ENCODE results near the gene TIMMDC1. TPM values are rescaled to one million over a fixed set of nuclear protein-coding genes. Genes with fewer than 3 reads are reported as not detected.

TIMMDC1 gene
- total RNA-seq (2014; rRNA removed; shearing (Covaris generic)) = 62.5 and 80.1 TPM in 2 replicates

- DNase-seq (ENCODE audit: low read depth) = peak; percentile 98
Observed at GRCh38 chr3:119498186-119499011, at the start of gene TIMMDC1. TSS of gene TIMMDC1 (plus strand) at chr3:119498547. CDS start at chr3:119498734, 187 bp downstream.

DNA sequence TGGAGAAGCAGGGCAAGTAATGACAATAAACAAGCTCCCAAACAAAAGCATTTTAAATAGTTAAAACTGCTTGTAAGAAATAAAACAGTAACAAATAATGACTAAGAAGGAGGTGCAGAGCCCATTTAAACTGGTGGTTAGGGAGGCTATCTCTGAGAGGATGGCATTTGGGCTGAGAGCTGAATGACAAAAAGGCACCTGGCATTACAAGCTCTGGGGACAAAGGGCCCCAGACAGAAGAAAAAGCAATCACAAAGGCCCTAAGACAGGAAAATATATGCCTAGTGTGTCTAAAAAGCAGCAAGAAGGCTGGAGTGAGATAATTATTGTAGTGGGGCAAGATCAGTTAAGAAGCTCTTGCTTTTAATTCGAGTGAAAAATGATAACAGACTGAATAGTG, 44.5 kb upstream of the TIMMDC1 start:
- no peak for DNase-seq (ENCODE audit: low read depth)

DNA sequence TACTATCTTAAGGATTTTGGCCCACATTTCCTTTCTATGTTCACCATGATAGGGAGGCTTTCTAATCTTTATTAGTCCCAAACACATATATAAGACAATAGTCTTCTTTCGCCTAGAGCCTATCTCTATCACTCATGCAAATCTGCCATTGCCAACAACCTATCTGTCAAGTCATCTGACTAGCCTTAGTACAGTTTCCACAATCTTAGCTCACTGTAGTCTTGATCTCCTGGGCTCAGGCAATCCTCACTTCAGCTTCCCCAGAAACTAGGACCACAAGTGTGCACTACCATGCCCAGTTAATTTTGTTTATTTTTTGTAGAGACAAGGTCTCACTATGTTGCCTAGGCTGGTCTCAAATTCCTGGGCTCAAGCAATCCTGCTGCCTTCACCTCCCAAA, 41.9 kb upstream of the TIMMDC1 start:
- no peak for DNase-seq (ENCODE audit: low read depth)

DNA sequence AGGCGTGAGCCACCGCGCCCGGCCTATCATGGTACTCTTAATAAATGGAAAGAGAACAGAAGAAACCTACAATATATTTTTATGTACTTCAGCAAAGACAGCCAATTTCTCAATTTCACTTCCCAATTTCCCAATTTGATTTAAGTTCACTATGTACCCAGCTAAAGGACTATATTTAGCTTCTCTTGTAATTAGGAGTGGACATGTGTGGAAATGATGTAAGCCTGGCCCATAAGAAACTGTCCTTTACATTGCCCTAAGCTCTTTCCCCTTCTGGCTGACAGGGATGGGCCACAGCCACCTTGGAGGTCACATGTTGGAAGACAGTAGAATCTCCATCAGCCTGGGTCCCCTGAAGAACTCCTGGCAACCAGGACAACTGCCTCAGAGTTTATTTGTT, 41.1 kb upstream of the TIMMDC1 start:
- no peak for DNase-seq (ENCODE audit: low read depth)

DNA sequence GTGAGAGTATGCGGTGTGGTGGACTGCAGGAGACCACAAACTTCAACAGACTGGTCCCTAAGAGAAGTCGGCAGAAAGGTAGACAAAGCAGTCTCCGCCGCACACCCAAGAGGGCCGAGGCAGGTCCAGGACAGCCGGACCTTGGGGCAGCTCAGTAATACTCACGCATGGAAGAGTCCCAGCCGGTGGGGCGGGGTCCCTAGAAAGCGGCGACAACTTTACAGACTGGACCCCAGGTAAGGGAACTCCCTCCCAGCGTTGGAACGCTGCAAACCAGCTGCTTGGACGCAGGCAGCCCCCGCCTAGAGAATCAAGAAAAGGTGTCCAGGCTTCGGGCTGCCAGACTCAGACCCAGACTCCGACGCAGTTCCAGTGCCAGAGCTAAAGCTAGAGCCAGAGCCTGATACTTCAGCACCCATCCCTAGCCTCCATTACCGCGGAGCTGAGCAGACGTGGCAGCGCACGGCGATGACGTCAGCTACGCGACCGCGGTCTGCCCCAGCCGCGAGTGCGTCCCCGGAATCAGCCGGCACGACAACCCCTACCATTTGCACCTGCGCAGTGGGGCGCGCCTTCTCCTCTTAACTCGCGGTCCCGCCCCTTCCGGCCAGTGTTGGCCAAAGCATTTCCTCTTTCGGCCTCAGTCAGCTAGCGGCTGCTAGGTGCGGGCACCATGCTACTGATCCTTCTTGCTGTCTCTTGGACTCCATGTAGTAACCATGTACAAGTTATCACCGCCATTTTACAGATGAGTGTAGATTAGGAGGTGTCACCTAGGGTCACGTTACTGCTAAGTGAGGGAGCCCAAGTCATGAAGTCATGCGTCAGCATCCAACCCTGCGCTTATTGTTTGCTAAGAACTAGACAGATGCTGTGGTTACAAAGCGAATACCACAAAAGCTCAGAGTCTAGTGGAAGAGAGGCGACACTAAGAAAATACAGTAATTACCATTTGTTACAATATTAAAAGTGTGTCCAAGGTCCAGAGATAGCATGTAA, 34.9 kb upstream of the TIMMDC1 start, which contains the start of gene TMEM39A:
Gene TMEM39A (minus strand): TSS at position 445 of the 999 bp plus-strand sequence. CDS start 1,541 bp downstream, outside the sequence.
- peak; percentile 100 for DNase-seq (ENCODE audit: low read depth)

DNA sequence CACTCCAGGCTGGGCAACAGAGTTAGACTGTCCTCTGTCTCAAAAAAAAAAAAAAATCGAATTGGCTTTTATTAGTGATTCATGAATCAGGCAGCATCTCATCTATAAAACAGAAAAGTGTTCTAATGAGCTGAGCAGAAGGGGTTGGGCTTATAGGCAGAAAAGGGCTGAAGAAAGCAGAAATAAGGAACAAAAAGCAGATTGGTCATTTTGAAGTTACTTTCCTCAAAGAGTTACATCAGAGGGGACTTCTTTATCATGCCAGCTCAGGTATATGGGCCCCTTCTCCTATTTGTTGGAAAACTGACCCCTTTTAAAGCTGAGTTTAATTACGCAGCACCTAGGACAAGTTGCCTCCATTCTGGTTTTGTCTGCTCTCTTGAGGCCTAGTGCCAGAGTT, 30.3 kb upstream of the TIMMDC1 start:
- no peak for DNase-seq (ENCODE audit: low read depth)

DNA sequence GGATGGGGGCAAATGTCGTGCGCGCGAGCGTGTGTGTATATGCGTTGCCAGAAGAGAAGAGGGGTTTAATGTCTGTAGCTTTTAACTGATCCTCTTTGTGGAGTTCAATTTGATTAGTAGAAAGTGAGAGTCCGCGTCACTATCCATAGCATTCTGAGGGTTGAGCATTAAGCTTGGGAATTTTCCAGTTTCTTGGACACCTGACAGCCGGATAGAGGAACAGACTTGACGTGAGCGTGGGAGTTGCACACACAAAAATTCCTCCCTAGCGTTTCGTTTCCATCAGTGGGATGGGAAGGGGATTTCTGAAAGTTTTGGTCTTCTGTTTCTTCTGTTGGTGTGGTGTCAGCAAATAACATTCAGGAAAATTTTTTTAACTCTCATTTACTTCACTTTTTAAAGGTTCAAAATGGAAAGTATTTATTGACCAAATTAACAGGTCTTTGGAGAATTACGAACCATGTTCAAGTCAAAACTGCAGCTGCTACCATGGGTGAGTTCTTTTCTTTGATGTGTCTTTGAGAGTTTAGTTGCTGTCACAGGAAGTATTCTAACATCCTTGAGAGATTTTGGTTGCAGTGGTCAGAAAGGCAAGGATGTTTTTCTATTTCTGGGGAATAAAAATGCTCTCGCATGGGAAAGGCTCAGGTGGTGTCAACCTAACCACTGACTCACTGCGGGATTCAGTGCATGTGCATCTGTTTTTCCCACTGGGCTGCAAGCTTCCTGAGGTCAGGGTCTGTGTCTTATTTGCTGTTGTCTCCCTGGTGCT, 28.7 kb upstream of the TIMMDC1 start:
- DNase-seq (ENCODE audit: low read depth) = peak; percentile 4

DNA sequence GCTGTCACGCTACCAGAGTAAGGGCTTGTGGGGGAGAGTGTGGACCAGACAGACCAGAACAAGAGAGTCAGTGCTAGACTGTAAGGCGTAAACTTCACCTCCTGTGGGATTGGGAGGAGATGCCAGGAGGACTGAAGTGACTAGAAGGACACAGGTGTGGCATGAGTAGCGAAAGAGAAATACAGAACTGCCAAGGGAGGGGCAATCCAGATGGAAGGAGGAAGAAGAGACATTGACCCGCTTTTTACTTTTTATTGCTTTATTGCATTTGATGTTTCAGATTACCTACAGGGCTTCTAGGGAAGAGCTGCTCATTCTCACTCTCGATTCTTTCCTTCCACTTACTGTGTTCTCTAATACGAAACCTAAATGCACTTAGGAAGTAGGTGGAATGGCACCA, 27.5 kb upstream of the TIMMDC1 start:
- no peak for DNase-seq (ENCODE audit: low read depth)

- no peak for DNase-seq (ENCODE audit: low read depth)
Observed at GRCh38 chr3:119481079-119481478, 17.3 kb upstream of the TIMMDC1 start.

GRCh38 chr3:119483101-119483500, 15.2 kb upstream of the TIMMDC1 start:
- no peak for DNase-seq (ENCODE audit: low read depth)

DNA sequence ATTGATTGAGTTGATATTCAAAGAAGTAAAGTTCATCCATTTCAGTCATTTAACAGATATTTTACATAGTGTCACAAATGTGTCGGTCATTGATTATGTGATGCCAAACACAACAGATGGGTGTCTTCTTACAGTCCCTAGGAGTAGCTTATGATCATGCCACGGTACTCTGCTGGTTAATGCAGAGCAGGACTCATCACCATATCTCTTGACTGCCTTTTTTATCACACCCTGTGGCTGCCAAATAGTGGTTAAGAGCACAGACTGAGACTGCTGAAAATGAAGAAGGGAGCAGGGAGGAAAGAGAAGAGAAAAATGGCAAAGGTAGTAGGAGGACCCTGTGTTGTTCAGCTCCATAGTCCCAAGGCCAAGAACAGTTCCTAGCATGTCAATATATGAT, 12.8 kb upstream of the TIMMDC1 start:
- no peak for DNase-seq (ENCODE audit: low read depth)

DNA sequence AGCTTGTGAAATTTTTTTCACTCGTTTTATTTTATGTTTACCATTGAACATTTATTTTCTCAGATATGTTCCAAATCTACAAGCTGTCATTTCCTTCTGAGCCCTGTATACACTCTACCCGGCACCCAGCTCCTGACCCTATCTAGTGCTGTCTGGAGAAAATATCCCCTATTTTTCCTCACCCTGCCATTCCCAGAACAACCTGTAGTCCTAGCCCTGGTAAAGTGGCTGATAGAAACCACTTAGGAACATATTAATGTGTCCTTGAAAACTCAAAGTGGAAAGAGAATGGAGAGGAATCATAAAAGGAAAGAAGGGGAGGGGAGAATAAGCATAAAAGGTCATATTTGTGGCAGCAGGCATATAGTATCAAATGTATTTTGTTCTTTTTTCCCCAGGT, 8.2 kb upstream of the TIMMDC1 start:
- no peak for DNase-seq (ENCODE audit: low read depth)

DNA sequence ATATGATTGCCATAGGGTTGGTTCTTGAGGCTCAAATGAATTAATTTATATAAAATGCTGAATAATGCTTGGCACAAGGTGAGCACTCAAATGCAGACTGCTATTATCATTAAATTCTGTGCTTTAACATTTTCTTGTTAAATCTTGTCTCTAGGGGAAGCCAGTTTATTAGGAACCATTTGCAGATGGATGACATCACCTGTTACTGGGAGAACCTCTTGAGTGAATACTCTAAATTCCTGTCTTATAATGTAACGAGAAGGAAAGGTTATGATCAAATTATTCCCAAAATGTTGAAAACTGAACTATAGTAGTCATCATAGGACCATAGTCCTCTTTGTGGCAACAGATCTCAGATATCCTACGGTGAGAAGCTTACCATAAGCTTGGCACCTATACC, 6.2 kb upstream of the TIMMDC1 start:
- DNase-seq (ENCODE audit: low read depth) = no peak

DNA sequence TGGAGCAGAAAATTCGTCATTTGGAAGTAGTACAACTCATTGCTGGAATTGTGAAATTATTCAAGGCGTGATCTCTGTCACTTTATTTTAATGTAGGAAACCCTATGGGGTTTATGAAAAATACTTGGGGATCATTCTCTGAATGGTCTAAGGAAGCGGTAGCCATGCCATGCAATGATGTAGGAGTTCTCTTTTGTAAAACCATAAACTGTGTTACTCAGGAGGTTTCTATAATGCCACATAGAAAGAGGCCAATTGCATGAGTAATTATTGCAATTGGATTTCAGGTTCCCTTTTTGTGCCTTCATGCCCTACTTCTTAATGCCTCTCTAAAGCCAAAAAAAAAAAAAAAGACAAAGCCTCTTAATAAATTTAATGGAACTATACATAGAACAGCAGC, 5.5 kb upstream of the TIMMDC1 start:
- DNase-seq (ENCODE audit: low read depth) = no peak

GRCh38 chr3:119494597-119494996, 3.8 kb upstream of the TIMMDC1 start:
- DNase-seq (ENCODE audit: low read depth) = no peak

DNA sequence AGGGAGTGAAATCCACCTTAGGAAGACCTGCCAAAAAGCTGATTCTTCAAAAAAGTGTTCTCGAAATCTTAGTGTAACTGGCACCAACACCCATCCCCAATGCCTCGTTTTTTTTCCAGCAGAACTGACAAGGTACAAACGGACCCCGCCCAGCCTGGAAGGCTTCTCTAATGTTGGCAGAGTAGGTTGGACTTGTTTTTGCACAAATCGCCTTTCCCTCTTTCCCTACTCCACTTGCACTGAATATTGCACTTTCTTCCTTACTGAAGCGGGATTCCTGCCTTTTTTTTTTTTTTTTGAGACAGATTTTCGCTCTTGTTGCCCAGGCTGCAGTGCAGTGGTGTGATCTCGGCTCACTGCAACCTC, 544 bp upstream of the TIMMDC1 start:
- peak; percentile 27 for DNase-seq (ENCODE audit: low read depth)

DNA sequence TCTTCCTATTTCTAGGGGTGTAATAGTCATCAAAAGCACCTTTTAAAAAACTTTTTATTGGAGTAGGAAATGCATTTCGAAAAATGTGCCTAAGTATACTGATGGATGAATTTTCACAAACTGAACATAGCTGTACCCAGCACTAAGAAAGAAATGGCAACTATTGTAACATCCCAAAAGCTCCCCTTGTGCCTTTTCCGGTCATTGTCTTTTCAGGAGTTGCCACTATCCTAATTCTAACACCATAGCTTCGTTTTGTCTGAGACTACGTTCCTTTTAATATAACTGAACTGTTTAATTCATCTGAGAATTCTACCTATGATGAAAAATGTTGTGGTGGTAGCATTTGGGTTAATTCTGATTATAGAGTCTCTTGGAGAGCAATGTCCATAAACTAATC, 1.9 kb downstream of the TIMMDC1 start:
- no peak for DNase-seq (ENCODE audit: low read depth)

DNA sequence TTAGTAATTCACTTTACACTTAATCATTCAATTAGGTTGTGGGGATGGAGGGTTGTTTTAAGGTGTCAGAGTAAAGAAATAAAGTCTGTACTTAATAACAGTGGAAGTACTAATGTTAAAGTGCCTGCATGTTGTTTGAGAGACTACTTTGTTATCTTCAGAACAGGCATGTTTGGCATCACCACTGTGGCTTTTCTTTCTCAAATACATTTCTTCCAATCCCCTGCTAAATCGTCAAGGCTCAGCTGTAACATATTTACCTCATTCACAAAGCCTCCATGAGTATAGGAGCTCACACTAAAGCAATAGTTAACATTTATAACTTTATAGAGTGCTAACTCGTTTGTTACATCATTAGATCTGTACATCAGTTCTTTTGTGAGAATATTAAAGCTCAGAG, 2.6 kb downstream of the TIMMDC1 start:
- no peak for DNase-seq (ENCODE audit: low read depth)

GRCh38 chr3:119506631-119507030, 8.3 kb downstream of the TIMMDC1 start:
- no peak for DNase-seq (ENCODE audit: low read depth)

GRCh38 chr3:119507404-119507803, 9.1 kb downstream of the TIMMDC1 start:
- DNase-seq (ENCODE audit: low read depth) = no peak

GRCh38 chr3:119508172-119508845, 10.0 kb downstream of the TIMMDC1 start:
- no peak for DNase-seq (ENCODE audit: low read depth)
